SK-N-SH (cell line): ENCODE results near the gene SIGLEC10.

Experiments
- MXI1 ChIP-seq: IDR thresholded peaks from 2 replicates; pipeline ENCODE4 v1.6.1; 2012; ENCODE audit warnings: mild to moderate bottlenecking, low read depth, low read length, improper control_type of control experiment
- POLR2AphosphoS5 ChIP-seq: IDR thresholded peaks from 2 replicates; pipeline ENCODE4 v1.6.1; 2012; ENCODE audit warnings: low read depth, low read length
- SMC3 ChIP-seq: IDR thresholded peaks from 2 replicates; pipeline ENCODE4 v1.6.1; 2012; ENCODE audit warnings: low read depth, low read length, improper control_type of control experiment
- TAF1 ChIP-seq: IDR thresholded peaks from 2 replicates; pipeline ENCODE4 v1.6.1; 2012; ENCODE audit warnings: low read depth, mild to moderate bottlenecking, low read length, moderate library complexity, borderline replicate concordance
- TF ChIP-seq, protein P1 (sequence below): fragments of 200-600 bp; sonication (generic); IDR thresholded peaks from 2 replicates; pipeline ENCODE4 v1.6.1; 2017; ENCODE audit warnings: antibody characterized with exemption, mild to moderate bottlenecking, moderate library complexity

DNA sequence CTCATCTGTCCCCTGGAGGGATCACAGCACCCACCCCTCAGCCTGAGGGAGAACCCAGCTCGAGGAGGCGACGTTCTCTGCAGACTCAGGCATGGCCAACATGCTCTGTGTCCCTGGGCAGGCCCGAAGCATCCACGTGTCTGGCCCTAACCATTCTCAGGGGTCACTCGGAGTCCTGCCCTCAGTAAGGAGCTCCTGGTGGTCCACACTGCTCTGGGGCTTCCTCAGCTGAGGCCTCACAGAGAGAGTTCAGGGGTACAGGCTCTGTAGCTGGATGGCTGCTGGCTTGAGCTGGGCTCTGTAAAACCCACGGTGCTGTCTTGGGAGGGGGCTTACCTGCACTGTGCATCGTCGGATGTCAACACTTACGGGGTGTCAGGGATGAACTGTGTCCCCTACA lies 45.2 kb upstream of the SIGLEC10 start:
- TF ChIP-seq POLR2AphosphoS5, result no peak
- no peak for TF ChIP-seq TAF1
- TF ChIP-seq SMC3, result no peak
- TF ChIP-seq, protein P1, sequence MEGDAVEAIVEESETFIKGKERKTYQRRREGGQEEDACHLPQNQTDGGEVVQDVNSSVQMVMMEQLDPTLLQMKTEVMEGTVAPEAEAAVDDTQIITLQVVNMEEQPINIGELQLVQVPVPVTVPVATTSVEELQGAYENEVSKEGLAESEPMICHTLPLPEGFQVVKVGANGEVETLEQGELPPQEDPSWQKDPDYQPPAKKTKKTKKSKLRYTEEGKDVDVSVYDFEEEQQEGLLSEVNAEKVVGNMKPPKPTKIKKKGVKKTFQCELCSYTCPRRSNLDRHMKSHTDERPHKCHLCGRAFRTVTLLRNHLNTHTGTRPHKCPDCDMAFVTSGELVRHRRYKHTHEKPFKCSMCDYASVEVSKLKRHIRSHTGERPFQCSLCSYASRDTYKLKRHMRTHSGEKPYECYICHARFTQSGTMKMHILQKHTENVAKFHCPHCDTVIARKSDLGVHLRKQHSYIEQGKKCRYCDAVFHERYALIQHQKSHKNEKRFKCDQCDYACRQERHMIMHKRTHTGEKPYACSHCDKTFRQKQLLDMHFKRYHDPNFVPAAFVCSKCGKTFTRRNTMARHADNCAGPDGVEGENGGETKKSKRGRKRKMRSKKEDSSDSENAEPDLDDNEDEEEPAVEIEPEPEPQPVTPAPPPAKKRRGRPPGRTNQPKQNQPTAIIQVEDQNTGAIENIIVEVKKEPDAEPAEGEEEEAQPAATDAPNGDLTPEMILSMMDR, result no peak
- TF ChIP-seq MXI1, result no peak
